H1 (cell line): Measurements from ENCODE around the gene TACC2. TPM values are rescaled to one million over a fixed set of nuclear protein-coding genes. Genes with fewer than 3 reads are reported as not detected.

Experiments
- CREB1 ChIP-seq: IDR thresholded peaks from 2 replicates; pipeline ENCODE4 v1.6.1; 2012; ENCODE audit warnings: inconsistent platforms
- EZH2 ChIP-seq: fragments of 200-600 bp; sonication (generic); IDR thresholded peaks from 2 replicates; pipeline ENCODE4 v1.7.1; 2012; ENCODE audit warnings: low read depth, mild to moderate bottlenecking, moderate library complexity, low read length, inconsistent platforms; ENCODE audit not compliant: severe bottlenecking
- SUZ12 ChIP-seq: fragments of 200-600 bp; sonication (generic); IDR thresholded peaks from 2 replicates; pipeline ENCODE4 v1.6.1; 2012; ENCODE audit warnings: mild to moderate bottlenecking, inconsistent platforms, low read length, moderate library complexity, mixed read lengths
- TBP ChIP-seq: IDR thresholded peaks from 2 replicates; pipeline ENCODE4 v1.6.1; 2011; ENCODE audit warnings: low read depth, low read length, improper control_type of control experiment
- YY1 ChIP-seq: IDR thresholded peaks from 2 replicates; pipeline ENCODE4 v1.6.1; 2011; ENCODE audit warnings: low read depth, mild to moderate bottlenecking, low read length
- polyA plus RNA-seq, 7 experiments: library from polyadenylated mRNA; depleted of rRNA in 3 of 7; stranded (reverse) in 5 of 7; unstranded in 2 of 7; fragments of >200 nt in 5 of 7; fragments of 200-250 nt in 2 of 7; gene quantifications; 1 replicate in 5 of 7; 2 replicates in 1 of 7; 4 replicates in 1 of 7; pipeline versions ENCODE4 v1.2.1 to v1.2.3, GENCODE V29; 2011 to 2013; ENCODE audit warnings: missing spikeins in 2 of 7, mixed read lengths in 2 of 7
- total RNA-seq: library from RNA; stranded (reverse); fragmentation: NEBNext Ultra II Directional; extraction: Animal tissue kit (Norgen Biotek cat#: 25700); gene quantifications from 2 replicates; pipeline ENCODE4 v1.2.1, GENCODE V29; 2021

The TACC2 gene
- total and polyA plus RNA-seq, 2 of the 8 experiments (the other 6 are each of a cell fraction or from before 2014, with no cell fraction given): 21.2 to 46.6 TPM

- TF ChIP-seq EZH2 (no peak), SUZ12 (no peak), CREB1 (no peak), TBP (no peak), YY1 (no peak)
Measured at GRCh38 chr10:122207596-122207995, 218.6 kb downstream of the TACC2 start (continued).
